ENCODE results near the gene ATXN7. TPM values are rescaled to one million over a fixed set of nuclear protein-coding genes. Genes with fewer than 3 reads are reported as not detected.

ATXN7 gene
- total and polyA plus RNA-seq, 10 of the 15 experiments (the other 5 are each of a cell fraction or from before 2014, with no cell fraction given): 0.83 to 24.6 (median 8.5) TPM

GRCh38 chr3:63926309-63926708, 62.6 kb downstream of the ATXN7 start:
- no peak for TF ChIP-seq BRCA1 (IDR thresholded peaks at IDR 0.05; ENCODE audit: low read depth, low read length)
- no peaks in the 10 kb centered on the region for H4K20me1 ChIP-seq (ENCODE audit: control insufficient read depth, insufficient read depth)
- H3K27me3 ChIP-seq (replicated peaks in 1 of 2; ENCODE audit: control insufficient read depth in 2 of 2, insufficient read depth in 2 of 2, low read length in 1 of 2): no peaks in the 10 kb centered on the region
- intact Hi-C loops (cut with micrococcal nuclease; ENCODE audit: unreplicated experiment): no loop called here
- BruUV-seq (replicated peaks): no TSS peak
- peaks cover 32% of the 10 kb centered on the region for H3K4me1 ChIP-seq (ENCODE audit: control insufficient read depth, insufficient read depth, low read length)
- ChIA-PET CTCF (interaction anchor here (1.0 kb wide), 1 partner anchor 67 kb away, joined by 3 read pairs; no protein-coding TSS in a partner anchor), RAD21 (ENCODE audit: unreplicated experiment) (no interaction called here), SMC1A (ENCODE audit: uncharacterized antibody, unreplicated experiment) (no interaction called here), POLR2A (no interaction called here)
- no peak overlapping the region for H3K27ac ChIP-seq (ENCODE audit: control insufficient read depth, insufficient read depth)
- no peak overlapping the region for H3K4me3 ChIP-seq
- no peak overlapping the region for H2AFZ ChIP-seq (ENCODE audit: control insufficient read depth, low read depth, low read length)
- WGBS (ENCODE audit: insufficient coverage, insufficient replicate concordance, low lambda C conversion rate, missing lambda C conversion rate): 37% methylated on average over 4 of the region's 4 CpGs
- H3K79me2 ChIP-seq (ENCODE audit: control insufficient read depth, insufficient read depth, low read length): peaks cover 13% of the 10 kb centered on the region
- H3K36me3 ChIP-seq (ENCODE audit: control insufficient read depth in 2 of 2, insufficient read depth in 2 of 2, low read length in 1 of 2): peaks cover 0 to 10% of the 10 kb centered on the region in 2 experiments; a peak in 3 of 4 replicates
- FAIRE-seq (no peak), ATAC-seq (no peak), DNase-seq (ENCODE audit: low read depth, low spot score) (no peak)
- H3K4me2 ChIP-seq (ENCODE audit: control insufficient read depth, insufficient read depth): no peak overlapping the region
- H3K9ac ChIP-seq (ENCODE audit: control insufficient read depth, insufficient read depth, low read length): no peak overlapping the region
- in situ Hi-C loops (cut with MboI): no loop called here
- H3K9me3 ChIP-seq (replicated peaks; ENCODE audit: control insufficient read depth, insufficient read depth, low read length): no peaks in the 10 kb centered on the region

DNA sequence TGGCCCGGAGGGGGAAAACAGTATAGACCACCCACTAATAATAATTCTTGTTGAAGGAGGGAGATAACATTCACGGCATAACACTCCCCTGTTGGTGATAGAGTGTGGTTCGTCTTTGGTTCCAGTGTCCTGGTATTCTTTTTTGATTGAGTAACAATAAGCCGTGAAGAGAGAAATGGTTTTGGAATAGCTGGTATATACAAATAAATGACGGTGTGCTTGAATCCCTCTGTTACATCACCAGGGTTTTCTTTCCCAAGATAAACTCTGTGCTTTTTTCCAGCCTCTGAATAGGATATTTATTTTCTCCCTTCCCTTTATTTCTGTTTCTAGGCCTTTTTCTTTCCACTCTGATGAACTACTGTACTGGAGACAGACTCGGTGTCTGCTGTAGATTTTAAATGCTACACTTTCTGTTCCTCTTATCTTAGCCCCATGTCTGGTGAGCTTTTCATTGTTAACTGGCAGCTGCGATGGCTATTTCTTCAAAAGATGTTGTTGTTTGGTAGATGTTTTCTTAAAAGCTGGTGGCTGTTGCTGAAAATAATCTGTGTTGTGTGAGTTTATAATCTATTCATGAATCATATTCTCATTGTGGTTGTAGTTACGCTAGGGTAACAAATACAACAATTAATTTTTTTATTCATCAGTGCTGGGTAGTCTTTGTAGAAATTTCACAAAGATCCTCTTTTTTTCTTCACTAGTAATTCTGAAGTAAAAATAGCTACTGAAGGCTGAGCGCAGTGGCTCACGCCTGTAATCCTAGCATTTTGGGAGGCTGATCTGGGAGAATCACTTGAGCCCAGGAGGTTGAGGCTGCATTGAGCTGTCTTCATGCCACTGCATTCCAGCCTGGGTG, 64.0 kb downstream of the ATXN7 start:
- H3K4me1 ChIP-seq (ENCODE audit: control insufficient read depth, insufficient read depth, low read length): peaks cover 26% of the 10 kb centered on the region
- TF ChIP-seq NBN (IDR thresholded peaks at IDR 0.05) (peak; percentile 53; the same call in 1 of the 2 replicates), MEF2A (IDR thresholded peaks at IDR 0.05; ENCODE audit: insufficient read depth, low read depth, low read length) (0 out of 2 replicates have a peak, but pooled peaks have one; percentile 20), BCL11A (IDR thresholded peaks at IDR 0.05; ENCODE audit: low read depth, low read length) (no peak), IKZF1 (conservative IDR thresholded peaks at IDR 0.05) (0 out of 2 replicates have a peak, but pooled peaks have one; percentile 43), DPF2 (IDR thresholded peaks at IDR 0.05) (0 out of 2 replicates have a peak, but pooled peaks have one; percentile 44), IKZF2 (IDR thresholded peaks at IDR 0.05) (peak; percentile 76 to 77), SPI1 (IDR thresholded peaks at IDR 0.05; ENCODE audit: borderline replicate concordance, insufficient read depth, low read depth, low read length) (peak; percentile 91), BHLHE40 (IDR thresholded peaks at IDR 0.05; ENCODE audit: borderline replicate concordance in 1 of 2, low read depth in 2 of 2, low read length in 1 of 2) (peak in 1 of 2 experiments; percentile 62; a peak in 1 of 4 replicates), ATF7 (IDR thresholded peaks at IDR 0.05; ENCODE audit: low read depth) (peak; percentile 27; the same call in 1 of the 2 replicates), RUNX3 (IDR thresholded peaks at IDR 0.05; ENCODE audit: low read length) (0 out of 2 replicates have a peak, but pooled peaks have one; percentile 13)
- TF ChIP-seq, protein P1, sequence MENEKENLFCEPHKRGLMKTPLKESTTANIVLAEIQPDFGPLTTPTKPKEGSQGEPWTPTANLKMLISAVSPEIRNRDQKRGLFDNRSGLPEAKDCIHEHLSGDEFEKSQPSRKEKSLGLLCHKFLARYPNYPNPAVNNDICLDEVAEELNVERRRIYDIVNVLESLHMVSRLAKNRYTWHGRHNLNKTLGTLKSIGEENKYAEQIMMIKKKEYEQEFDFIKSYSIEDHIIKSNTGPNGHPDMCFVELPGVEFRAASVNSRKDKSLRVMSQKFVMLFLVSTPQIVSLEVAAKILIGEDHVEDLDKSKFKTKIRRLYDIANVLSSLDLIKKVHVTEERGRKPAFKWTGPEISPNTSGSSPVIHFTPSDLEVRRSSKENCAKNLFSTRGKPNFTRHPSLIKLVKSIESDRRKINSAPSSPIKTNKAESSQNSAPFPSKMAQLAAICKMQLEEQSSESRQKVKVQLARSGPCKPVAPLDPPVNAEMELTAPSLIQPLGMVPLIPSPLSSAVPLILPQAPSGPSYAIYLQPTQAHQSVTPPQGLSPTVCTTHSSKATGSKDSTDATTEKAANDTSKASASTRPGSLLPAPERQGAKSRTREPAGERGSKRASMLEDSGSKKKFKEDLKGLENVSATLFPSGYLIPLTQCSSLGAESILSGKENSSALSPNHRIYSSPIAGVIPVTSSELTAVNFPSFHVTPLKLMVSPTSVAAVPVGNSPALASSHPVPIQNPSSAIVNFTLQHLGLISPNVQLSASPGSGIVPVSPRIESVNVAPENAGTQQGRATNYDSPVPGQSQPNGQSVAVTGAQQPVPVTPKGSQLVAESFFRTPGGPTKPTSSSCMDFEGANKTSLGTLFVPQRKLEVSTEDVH (IDR thresholded peaks at IDR 0.05; ENCODE audit: low read depth, partially characterized antibody): no peak

More for the DNA sequence above, 64.0 kb downstream of the ATXN7 start:
- H3K27me3 ChIP-seq (replicated peaks in 1 of 2; ENCODE audit: control insufficient read depth in 2 of 2, insufficient read depth in 2 of 2, low read length in 1 of 2): no peaks in the 10 kb centered on the region
- H3K9ac ChIP-seq (ENCODE audit: control insufficient read depth, insufficient read depth, low read length): no peak overlapping the region; the same call in 1 of the 2 replicates
- no peaks in the 10 kb centered on the region for H3K9me3 ChIP-seq (replicated peaks; ENCODE audit: control insufficient read depth, insufficient read depth, low read length)
- intact Hi-C loops (cut with micrococcal nuclease; ENCODE audit: unreplicated experiment): no loop called here
- H3K36me3 ChIP-seq (ENCODE audit: control insufficient read depth in 2 of 2, insufficient read depth in 2 of 2, low read length in 1 of 2): peaks cover 0 to 10% of the 10 kb centered on the region in 2 experiments
- SMC1A ChIA-PET (ENCODE audit: uncharacterized antibody, unreplicated experiment): interaction anchor here (1.0 to 2.3 kb wide), 10 partner anchors 10 to 110 kb away, joined by 3 to 23 read pairs (median 4); no protein-coding TSS in a partner anchor
- BruUV-seq (replicated peaks): no TSS peak
- no peak for DNase-seq (ENCODE audit: low read depth, low spot score)
- H3K27ac ChIP-seq (ENCODE audit: control insufficient read depth, insufficient read depth): no peak overlapping the region; the same call in 1 of the 2 replicates
- WGBS (ENCODE audit: insufficient coverage, insufficient replicate concordance, low lambda C conversion rate, missing lambda C conversion rate): 29% methylated on average over 10 of the region's 10 CpGs
- H3K79me2 ChIP-seq (ENCODE audit: control insufficient read depth, insufficient read depth, low read length): peaks cover 16% of the 10 kb centered on the region
- in situ Hi-C loops (cut with MboI): no loop called here
- RAD21 ChIA-PET (ENCODE audit: unreplicated experiment): interaction anchor here (0.9 to 1.5 kb wide), 9 partner anchors 10 to 67 kb away, joined by 3 to 15 read pairs (median 3); partner anchors contain the start of gene SCAANT1
- peak; percentile 86 for ATAC-seq
- H4K20me1 ChIP-seq (ENCODE audit: control insufficient read depth, insufficient read depth): no peaks in the 10 kb centered on the region
- POLR2A ChIA-PET: interaction anchor here (0.6 to 3.0 kb wide), 5 partner anchors 10 to 90 kb away, joined by 3 to 15 read pairs (median 3); partner anchors contain the start of gene SCAANT1
- FAIRE-seq: peak; percentile 57
- H3K4me3 ChIP-seq: no peak overlapping the region
- H2AFZ ChIP-seq (ENCODE audit: control insufficient read depth, low read depth, low read length): no peak overlapping the region
- H3K4me2 ChIP-seq (ENCODE audit: control insufficient read depth, insufficient read depth): peak overlapping the region; percentile 39
- CTCF ChIA-PET: interaction anchor here (0.6 to 1.9 kb wide), 10 partner anchors 8 to 67 kb away, joined by 3 to 7 read pairs (median 4); partner anchors contain the start of gene SCAANT1

Data from GM12878 (cell line).